B cell (primary cell): ENCODE results near the gene ASAP3. TPM values are rescaled to one million over a fixed set of nuclear protein-coding genes. Genes with fewer than 3 reads are reported as not detected.

Experiments
- ATAC-seq: fragments of 200-7000 bp; cut with Tn5 transposase; one replicate; pipeline ENCODE4 v1.10.0; 2021; ENCODE audit warnings: low read depth, mild to moderate bottlenecking, moderate number of reproducible peaks, moderate library complexity
- CTCF ChIA-PET: fragments of 350-600 bp; sonication (Branson Sonifier 250); formaldehyde crosslinking; loops from one replicate; lab custom pipeline; 2021; ENCODE audit warnings: antibody characterized with exemption, inconsistent platforms; lab: Charles Lee
- POLR2A ChIA-PET: fragments of 350-600 bp; sonication (Branson Sonifier 250); formaldehyde crosslinking; loops from one replicate; lab custom pipeline; 2021; ENCODE audit warnings: antibody characterized with exemption; lab: Charles Lee
- DNase-seq: peaks from one replicate; pipeline ENCODE4 v3.0.0; 2013
- H2AFZ ChIP-seq: 2 replicates; pipeline ENCODE4 v1.6.1; 2012; ENCODE audit warnings: mild to moderate bottlenecking, low read depth, low read length; ENCODE audit not compliant: insufficient read depth, poor library complexity, severe bottlenecking
- H3K27ac ChIP-seq, 2 donors: 1 replicate in 1 of 2; 2 replicates in 1 of 2; pipeline ENCODE4 v1.5.1; 2012 to 2013; ENCODE audit warnings: low read length in 2 of 2, mild to moderate bottlenecking in 2 of 2, moderate library complexity in 1 of 2
- H3K27me3 ChIP-seq, 4 experiments: fragments of 200-600 bp in 1 of 4; sonication (generic) in 1 of 4; replicated peaks in 1 of 4; 1 replicate in 2 of 4; 2 replicates in 2 of 4; pipeline versions ENCODE4 v1.6.1 to v1.7.0; 2013 to 2016; ENCODE audit warnings: low read length in 3 of 4, mild to moderate bottlenecking in 2 of 4, mixed read lengths in 1 of 4, moderate library complexity in 1 of 4; ENCODE audit not compliant: insufficient read depth in 4 of 4, control insufficient read depth in 3 of 4; ENCODE audit errors: control extremely low read depth in 1 of 4
- H3K36me3 ChIP-seq, 2 experiments: replicated peaks in 1 of 2; 1 replicate in 1 of 2; 2 replicates in 1 of 2; pipeline versions ENCODE4 v1.6.1 to v1.7.1; 2013; ENCODE audit warnings: low read length in 1 of 2; ENCODE audit not compliant: insufficient read depth in 2 of 2, control insufficient read depth in 1 of 2; ENCODE audit errors: control extremely low read depth in 1 of 2, extremely low read depth in 1 of 2
- H3K4me1 ChIP-seq, 2 donors: fragments of 200-600 bp in 1 of 2; sonication (generic) in 1 of 2; 1 replicate in 1 of 2; 2 replicates in 1 of 2; pipeline versions ENCODE4 v1.5.1 to v1.6.1; 2013 to 2017; ENCODE audit warnings: low read length in 2 of 2; ENCODE audit not compliant: control insufficient read depth in 2 of 2, insufficient read depth in 2 of 2
- H3K4me2 ChIP-seq: replicated peaks from 2 replicates; pipeline ENCODE3; 2012; ENCODE audit warnings: mild to moderate bottlenecking, low read depth, low read length; ENCODE audit not compliant: poor library complexity, severe bottlenecking
- H3K4me3 ChIP-seq, 5 experiments: fragments of 200-600 bp in 1 of 5; sonication (generic) in 1 of 5; 1 replicate in 3 of 5; 2 replicates in 2 of 5; pipeline versions ENCODE4 v1.5.1 to v1.7.0; 2011 to 2016; ENCODE audit warnings: low read length in 4 of 5, mild to moderate bottlenecking in 4 of 5, low read depth in 2 of 5, control low read depth in 1 of 5, moderate library complexity in 1 of 5; ENCODE audit not compliant: insufficient read depth in 1 of 5; ENCODE audit errors: control extremely low read depth in 1 of 5, extremely low read depth in 1 of 5
- H3K79me2 ChIP-seq: fragments of 200-600 bp; sonication (generic); one replicate; pipeline ENCODE4 v1.6.0; 2016; ENCODE audit warnings: low read length; ENCODE audit not compliant: control insufficient read depth, insufficient read depth
- H3K9ac ChIP-seq: fragments of 200-600 bp; sonication (generic); 2 replicates; pipeline ENCODE4 v1.6.1; 2017; ENCODE audit warnings: mild to moderate bottlenecking, low read length, moderate library complexity
- H3K9me3 ChIP-seq, 3 donors: one replicate each; pipeline versions ENCODE4 v1.6.1 to v1.7.1; 2013; ENCODE audit warnings: low read length in 2 of 3; ENCODE audit not compliant: control insufficient read depth in 2 of 3, insufficient read depth in 1 of 3; ENCODE audit errors: control extremely low read depth in 1 of 3
- H4K20me1 ChIP-seq: 2 replicates; pipeline ENCODE4 v1.6.0; 2012; ENCODE audit warnings: mild to moderate bottlenecking, low read length; ENCODE audit not compliant: insufficient read depth, control insufficient read depth, poor library complexity, severe bottlenecking
- H3K27ac Mint-ChIP-seq: one replicate; pipeline ENCODE4 v1.8.0; 2021; ENCODE audit warnings: mixed read lengths
- H3K27me3 Mint-ChIP-seq: one replicate; pipeline ENCODE4 v1.8.0; 2021; ENCODE audit warnings: mixed read lengths
- H3K4me1 Mint-ChIP-seq: one replicate; pipeline ENCODE4 v1.8.0; 2021; ENCODE audit warnings: mixed read lengths
- H3K4me3 Mint-ChIP-seq: one replicate; pipeline ENCODE4 v1.8.0; 2021; ENCODE audit warnings: mixed read lengths
- H3K9me3 Mint-ChIP-seq: one replicate; pipeline ENCODE4 v1.8.0; 2022; ENCODE audit warnings: mixed read lengths; ENCODE audit not compliant: insufficient read depth
- EZH2 ChIP-seq: IDR thresholded peaks from 2 replicates; pipeline ENCODE4 v1.6.1; 2012; ENCODE audit warnings: borderline replicate concordance, low read depth, mild to moderate bottlenecking, moderate library complexity, low read length; ENCODE audit not compliant: insufficient read depth, poor library complexity, severe bottlenecking
- WGBS: methylation state at CpG from one replicate; pipeline ENCODE4 v1.1.5; 2013; ENCODE audit warnings: missing lambda C conversion rate; ENCODE audit not compliant: insufficient coverage; 5-methylcytosine and 5-hydroxymethylcytosine counted together
- intact Hi-C: fragments of 100-400 bp; cut with micrococcal nuclease; formaldehyde crosslinking; loops from one replicate; pipeline ENCODE4 v1.10.0; 2022
- polyA plus RNA-seq: library from polyadenylated mRNA; depleted of rRNA; stranded (reverse); fragments of >200 nt; gene quantifications from 2 replicates; pipeline ENCODE4 v1.2.3, GENCODE V29; 2012
- total RNA-seq, 2 donors: library from RNA; stranded (reverse); fragments of 120-200 nt in 1 of 2; gene quantifications; 1 replicate in 1 of 2; 2 replicates in 1 of 2; pipeline versions ENCODE4 v1.2.3 to v1.2.4, GENCODE V29; 2013 to 2022
- TF ChIP-seq, protein P1 (sequence below): fragments of 200-600 bp; IDR thresholded peaks from one replicate; pipeline ENCODE4 v1.8.0; 2022; ENCODE audit warnings: antibody characterized with exemption, mild to moderate bottlenecking

Gene ASAP3
- total and polyA plus RNA-seq, 2 donors (not counting 1 experiment from before 2014, with no cell fraction given): 2.9 to 11.0 TPM

DNA sequence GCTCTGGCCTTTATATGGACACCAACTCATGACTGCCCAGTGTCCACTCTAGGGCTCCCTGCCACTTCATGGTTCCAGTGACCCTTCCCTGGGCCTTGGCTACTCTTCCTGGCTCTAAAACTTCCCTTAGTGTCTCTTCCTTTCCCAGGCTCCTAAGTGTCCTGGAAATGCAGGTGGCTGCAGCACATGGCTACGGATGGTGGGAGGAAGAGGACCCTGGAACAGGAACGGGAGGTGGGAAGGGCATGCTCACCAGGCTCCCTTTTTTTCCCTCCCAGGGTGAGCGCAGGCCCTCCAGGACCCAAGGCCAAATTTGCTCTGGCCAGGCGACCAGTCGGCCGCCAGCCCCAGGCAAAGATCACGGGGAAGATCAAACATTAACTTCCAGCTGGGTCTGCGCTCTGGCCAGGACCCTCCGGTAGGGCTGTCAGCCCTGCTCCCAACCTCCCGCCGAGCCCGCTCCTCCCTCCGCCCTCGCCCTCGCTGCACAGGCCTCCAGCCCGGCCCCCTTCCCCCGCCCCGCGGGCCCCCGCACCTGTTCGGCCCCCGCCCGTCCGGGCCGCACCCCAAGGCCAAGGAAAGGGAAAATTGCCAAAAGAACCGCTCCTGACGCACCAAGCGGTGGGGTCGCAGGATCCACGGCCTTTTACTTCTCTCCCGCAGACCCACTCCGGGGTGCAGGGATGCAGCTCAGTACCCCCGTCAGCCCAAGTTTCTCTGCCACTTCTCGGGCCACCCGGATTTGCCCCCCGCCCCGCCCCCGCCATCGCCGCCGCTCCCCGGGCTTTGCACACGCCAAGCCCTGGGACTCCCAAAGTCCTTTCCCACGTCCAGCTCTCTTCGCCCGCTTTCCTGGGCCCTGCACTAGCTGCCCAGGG is 60.3 kb downstream of the ASAP3 start:
- Histone ChIP-seq H2AFZ (peak overlapping the region; percentile 77), H3K4me2 (peak overlapping the region; percentile 89), H3K79me2 (no peaks in the 10 kb centered on the region), H3K4me3 (peak overlapping the region in 4 of 5 experiments; percentile 25 to 58 (median 52)), H4K20me1 (no peaks in the 10 kb centered on the region), H3K4me1 (peaks cover 21 to 27% of the 10 kb centered on the region in 2 donors), H3K9ac (peak overlapping the region; percentile 56), H3K27me3 (peaks cover 0 to 56% (median 28%) of the 10 kb centered on the region in 4 experiments), H3K36me3 (no peaks in the 10 kb centered on the region), H3K9me3 (peaks cover 0 to 6% (median 0%) of the 10 kb centered on the region in 3 donors), H3K27ac (no peak overlapping the region)
- peak overlapping the region; percentile 89 for H3K4me3 Mint-ChIP-seq
- DNase-seq (no peak), ATAC-seq (no peak)
- peaks cover 55% of the 10 kb centered on the region for H3K27me3 Mint-ChIP-seq
- H3K4me1 Mint-ChIP-seq: peaks cover 21% of the 10 kb centered on the region
- TF ChIP-seq EZH2: no peak
- TF ChIP-seq, protein P1, sequence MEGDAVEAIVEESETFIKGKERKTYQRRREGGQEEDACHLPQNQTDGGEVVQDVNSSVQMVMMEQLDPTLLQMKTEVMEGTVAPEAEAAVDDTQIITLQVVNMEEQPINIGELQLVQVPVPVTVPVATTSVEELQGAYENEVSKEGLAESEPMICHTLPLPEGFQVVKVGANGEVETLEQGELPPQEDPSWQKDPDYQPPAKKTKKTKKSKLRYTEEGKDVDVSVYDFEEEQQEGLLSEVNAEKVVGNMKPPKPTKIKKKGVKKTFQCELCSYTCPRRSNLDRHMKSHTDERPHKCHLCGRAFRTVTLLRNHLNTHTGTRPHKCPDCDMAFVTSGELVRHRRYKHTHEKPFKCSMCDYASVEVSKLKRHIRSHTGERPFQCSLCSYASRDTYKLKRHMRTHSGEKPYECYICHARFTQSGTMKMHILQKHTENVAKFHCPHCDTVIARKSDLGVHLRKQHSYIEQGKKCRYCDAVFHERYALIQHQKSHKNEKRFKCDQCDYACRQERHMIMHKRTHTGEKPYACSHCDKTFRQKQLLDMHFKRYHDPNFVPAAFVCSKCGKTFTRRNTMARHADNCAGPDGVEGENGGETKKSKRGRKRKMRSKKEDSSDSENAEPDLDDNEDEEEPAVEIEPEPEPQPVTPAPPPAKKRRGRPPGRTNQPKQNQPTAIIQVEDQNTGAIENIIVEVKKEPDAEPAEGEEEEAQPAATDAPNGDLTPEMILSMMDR: no peak
- no peak overlapping the region for H3K27ac Mint-ChIP-seq
- ChIA-PET POLR2A (interaction anchor here (0.7 kb wide), 1 partner anchor 50 kb away, joined by 3 read pairs; no protein-coding TSS in a partner anchor), CTCF (interaction anchor here (1.5 kb wide), 1 partner anchor 20 kb away, joined by 4 read pairs; no protein-coding TSS in a partner anchor)
- 22% methylated on average over 42 of the region's 46 CpGs for WGBS
- intact Hi-C loops: no loop called here
- no peaks in the 10 kb centered on the region for H3K9me3 Mint-ChIP-seq

- intact Hi-C loops: no loop called here
- no peaks in the 10 kb centered on the region for H3K9me3 Mint-ChIP-seq
- no peaks in the 10 kb centered on the region for H3K79me2 ChIP-seq
- H3K4me2 ChIP-seq: no peak overlapping the region
- no peak for DNase-seq
- H3K9ac ChIP-seq: no peak overlapping the region
- H3K27me3 ChIP-seq: peaks cover 0 to 49% (median 28%) of the 10 kb centered on the region in 4 experiments
- no peak overlapping the region for H3K4me3 Mint-ChIP-seq
- H3K4me1 Mint-ChIP-seq: peaks cover 21% of the 10 kb centered on the region
- H2AFZ ChIP-seq: no peak overlapping the region
- ATAC-seq: no peak
- TF ChIP-seq, protein P1: no peak
- no peak for TF ChIP-seq EZH2
- ChIA-PET CTCF (interaction anchor here (1.3 to 2.8 kb wide), 2 partner anchors 19 to 215 kb away, joined by 5 to 12 read pairs; no protein-coding TSS in a partner anchor), POLR2A (no interaction called here)
- peaks cover 21 to 27% of the 10 kb centered on the region in 2 donors for H3K4me1 ChIP-seq
- no peak overlapping the region for H3K27ac ChIP-seq
- no peaks in the 10 kb centered on the region for H4K20me1 ChIP-seq
- peaks cover 50% of the 10 kb centered on the region for H3K27me3 Mint-ChIP-seq
- H3K9me3 ChIP-seq: peaks cover 0 to 6% (median 0%) of the 10 kb centered on the region in 3 donors
- H3K27ac Mint-ChIP-seq: no peak overlapping the region
- no peaks in the 10 kb centered on the region for H3K36me3 ChIP-seq
- H3K4me3 ChIP-seq: no peak overlapping the region
- 93% methylated on average over 6 of the region's 6 CpGs for WGBS
Measured at GRCh38 chr1:23422941-23423340, 61.0 kb downstream of the ASAP3 start.
